Activated CD4-positive, CD25-positive, alpha-beta regulatory T cell (primary cell): ENCODE results near the gene IWS1.
"Not testable (repeated sequence)": the region's sequence is repeated elsewhere in the genome, so short reads cannot be mapped to it uniquely, and the experiment has no call there.

Source experiments
- DNase-seq, 4 experiments: peaks; one replicate each; lab custom pipeline; 2025; lab: John Stamatoyannopoulos, UW

Gene IWS1

DNA sequence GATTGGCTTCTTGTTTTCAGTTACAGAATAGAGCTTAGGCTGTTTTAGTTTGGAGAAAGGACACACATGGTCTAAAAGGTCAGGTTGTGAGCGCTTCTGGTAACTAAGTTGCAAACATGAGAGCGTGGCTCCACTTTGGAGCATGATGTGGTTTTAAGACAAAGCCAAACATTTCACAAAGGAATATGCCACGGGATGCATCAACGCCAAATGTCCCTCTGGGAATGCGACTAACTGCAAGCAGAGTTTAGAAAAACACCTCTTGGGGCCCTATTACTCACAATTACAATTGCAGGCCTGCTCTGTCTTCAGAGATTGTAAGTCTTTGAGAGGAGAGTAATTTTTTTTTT is 34.6 kb upstream of the IWS1 start:
- no peak for DNase-seq

DNA sequence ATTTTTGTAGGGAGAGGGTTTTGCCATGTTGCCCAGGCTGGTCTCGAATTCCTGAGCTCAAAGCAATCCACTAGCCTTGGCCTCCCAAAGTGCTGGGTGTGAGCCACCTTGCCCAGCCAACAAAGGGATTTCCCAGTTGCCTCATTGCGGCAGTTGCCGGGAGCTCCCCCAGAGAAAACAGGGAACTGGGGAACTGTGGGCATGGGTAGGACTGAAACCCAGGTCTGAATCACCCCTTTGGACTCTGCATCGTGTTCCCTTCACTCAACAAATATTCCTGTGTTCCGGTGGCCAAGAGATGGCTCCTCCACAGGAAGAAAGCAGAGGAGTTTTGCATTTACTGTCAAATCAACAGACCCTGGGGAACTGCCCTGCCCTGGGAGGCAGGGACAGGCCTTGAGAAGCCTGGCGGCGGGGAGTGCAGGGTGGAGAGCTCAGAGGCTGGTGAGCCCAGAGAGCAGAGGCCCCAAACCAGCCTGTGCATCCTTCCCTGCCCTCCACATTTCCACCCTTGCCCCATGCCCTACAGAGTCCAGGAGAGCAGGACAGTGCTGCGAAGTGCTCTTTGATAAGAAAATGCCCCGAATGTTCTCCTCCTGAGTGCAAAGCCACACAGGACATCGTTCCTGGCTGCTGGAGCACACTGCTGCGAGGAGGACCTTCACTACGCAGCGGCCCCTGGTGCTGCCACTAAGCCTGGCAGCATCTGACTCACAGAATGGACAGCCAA is 34.1 kb upstream of the IWS1 start:
- no peak for DNase-seq

DNA sequence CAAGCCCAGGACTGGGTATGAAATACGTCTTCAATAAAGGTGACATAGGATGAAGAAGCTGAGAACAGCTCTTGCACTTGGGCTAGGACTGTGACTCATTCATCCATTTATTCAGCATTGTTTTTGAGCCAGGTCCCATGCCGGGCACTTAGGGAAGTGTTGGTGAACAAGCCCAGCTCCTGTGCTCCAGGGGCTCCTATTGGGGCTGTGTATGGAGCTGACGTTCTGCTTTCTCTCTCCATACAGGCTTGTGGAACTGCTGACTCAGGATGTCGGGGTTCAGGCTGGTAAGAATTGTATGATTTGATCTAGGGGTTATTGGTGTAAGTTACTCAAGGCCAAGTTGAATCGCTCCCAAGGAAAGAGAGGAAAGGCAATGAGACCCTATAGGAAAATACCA is 33.2 kb upstream of the IWS1 start:
- no peak for DNase-seq

DNA sequence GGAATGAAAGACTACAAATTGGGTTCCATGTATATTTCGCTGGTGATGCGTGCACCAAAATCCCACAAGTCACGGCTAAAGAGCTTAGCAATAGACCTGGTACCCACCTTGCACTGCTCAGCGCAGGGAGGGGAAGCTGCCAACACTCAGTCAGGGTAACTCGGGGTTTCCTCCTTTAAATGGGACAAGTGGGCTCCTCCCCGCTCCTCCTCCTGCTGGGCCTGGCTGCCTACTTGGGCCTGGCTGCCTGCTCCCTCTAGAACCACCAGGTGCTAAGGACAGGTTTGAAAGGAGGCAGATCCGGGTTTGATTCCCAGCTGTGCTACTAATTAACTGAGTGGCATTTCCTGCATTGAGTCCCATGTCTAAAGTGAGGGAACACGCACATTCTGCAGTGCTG is 32.6 kb upstream of the IWS1 start:
- DNase-seq: no peak

DNA sequence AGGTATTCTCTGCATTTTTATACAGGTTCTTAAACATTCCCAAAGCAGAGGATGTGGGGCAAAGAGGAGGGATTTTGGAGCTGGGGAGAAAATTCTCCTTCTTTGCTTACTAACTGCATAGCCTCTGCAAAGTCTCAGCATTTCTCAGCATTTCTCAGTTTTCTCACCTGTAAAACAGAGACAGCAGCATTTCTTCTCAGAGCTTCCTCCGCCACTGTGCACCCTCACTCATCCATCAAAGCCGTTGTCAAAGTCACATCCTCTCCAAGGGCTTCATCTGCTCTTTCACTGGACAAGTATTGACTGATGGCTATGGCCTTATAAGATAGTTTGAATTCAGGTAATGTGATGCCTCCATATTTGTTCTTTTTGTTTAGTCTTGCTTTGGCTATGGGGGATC is 26.6 kb upstream of the IWS1 start:
- no peak for DNase-seq

DNA sequence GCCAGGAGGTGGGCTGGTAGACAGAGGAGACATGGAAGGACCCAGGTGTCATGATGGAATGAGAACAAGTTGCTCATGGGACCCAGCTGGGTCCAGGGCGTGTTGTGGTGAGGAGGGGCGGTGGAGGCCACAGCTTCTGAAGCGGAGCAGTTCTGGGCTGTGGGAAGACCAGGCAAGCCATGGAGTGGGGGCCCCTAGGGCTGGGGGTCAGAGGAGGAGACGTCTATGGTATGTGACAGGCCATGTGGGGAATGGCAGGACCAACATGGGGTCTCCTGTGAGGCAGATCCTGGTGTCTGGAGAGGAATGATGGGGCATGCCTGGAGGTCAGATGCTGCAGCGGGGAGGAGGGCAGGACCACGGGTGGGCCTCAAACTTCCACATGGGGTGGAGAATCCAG is 26.0 kb upstream of the IWS1 start:
- no peak for DNase-seq

DNA sequence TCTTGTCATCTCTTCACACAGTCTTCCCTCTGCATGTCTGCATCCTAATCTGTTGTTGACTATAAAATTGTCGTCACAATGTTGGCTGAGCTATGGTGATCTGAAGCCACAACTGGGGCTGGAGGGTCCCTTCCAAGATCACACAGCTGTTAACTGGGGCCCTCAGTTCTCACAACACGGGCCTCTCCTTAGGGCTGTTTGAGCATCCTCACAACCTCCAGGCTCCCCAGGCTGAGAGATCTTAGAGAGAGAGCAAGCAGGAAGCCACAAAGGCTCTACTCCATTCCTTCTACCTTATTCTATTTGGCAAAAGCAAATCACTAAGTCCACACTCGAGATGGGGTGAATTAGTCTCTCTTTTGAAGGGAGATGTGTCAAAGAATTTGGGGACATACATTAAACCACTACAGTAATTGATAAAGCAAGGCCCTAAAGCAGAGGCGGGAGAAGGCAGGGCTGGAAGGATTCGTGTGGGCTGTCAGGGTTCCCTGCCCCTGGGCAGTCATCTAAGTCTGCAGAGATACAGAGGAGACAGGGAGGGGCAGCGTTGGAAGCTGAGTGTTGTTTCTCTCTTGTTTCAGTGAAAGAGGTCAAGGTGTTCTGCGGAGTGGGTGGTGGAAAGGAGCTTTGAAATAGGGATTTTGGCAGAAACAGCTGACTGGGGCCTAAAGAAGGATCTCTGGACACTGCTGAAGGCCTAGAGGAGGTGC is 25.1 kb upstream of the IWS1 start:
- no peak for DNase-seq

DNA sequence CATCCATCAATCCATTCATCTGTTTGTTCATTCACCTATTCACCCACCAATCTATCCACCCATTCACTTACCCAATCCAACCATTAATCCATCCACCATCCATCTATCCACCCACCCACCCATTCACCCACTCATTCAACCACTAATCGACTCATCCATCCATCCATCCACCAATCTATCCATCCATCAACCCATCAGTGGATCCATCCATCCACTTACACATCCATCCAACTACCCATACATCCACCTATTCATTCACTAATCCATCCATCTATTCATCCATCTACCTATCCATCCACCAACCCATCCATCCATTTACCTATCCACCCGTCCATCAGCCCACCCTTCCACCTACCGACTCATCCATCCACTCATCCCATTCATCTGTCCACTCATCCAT is 20.5 kb upstream of the IWS1 start:
- no peak for DNase-seq

DNA sequence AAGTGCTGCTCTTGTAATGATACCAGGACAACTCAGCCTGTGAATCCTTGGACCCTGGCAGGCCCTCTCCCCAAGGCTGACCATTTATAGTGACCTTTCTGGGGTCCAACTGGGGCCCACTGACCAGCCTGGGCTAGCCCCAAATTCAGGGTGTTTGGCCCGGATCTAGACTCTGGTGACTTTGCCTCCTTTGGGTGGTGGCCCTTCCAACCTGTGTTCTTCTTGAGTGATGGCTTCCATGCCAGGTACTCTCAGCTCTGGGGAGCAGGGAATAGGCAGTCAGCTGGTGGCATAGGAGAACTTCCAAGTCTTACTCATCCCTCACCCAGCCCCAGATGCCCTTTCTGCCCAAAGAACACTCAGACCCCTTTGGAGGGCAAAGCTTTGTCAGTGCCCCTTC is 19.5 kb upstream of the IWS1 start:
- DNase-seq: no peak

DNA sequence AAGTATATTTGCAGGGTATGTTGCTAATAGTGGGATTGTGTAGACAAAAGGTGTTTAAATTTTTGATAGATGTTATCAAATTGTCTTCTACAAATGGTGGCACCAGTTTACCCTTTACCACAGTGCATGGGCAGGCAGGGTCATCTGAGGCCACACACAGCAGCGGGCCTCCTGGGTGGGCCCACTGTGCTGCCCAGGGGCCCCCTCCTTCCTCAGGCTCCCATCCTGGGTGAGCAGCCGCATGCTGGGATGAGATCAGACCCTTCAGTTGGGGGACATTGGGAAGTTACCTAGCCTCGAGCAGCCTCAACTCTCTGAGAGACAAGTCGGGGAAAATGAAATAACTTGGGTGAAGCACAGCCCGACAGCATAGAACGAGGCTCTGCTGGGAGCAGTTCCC is 18.9 kb upstream of the IWS1 start:
- DNase-seq: no peak

DNA sequence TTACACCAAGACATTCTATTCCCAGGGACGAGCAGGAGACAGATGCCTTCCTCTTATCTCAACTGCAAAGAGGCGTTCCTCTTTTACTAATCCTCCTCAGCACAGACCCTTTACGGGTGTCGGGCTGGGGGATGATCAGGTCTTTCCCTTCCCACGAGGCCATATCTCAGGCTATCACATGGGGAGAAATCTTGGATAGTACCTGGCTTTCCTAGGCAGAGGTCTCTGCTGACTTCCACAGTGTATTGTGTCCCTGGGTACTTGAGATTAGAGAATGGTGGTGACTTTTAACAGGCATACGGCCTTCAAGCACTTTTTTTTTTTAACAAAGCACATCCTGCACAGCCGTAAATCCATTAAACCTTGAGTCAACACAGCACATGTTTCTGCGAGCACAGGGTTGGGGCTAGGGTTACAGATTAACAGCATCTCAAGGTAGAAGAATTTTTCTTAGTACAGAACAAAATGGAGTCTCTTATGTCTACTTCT is 16.8 kb upstream of the IWS1 start:
- not testable (repeated sequence) for DNase-seq

DNA sequence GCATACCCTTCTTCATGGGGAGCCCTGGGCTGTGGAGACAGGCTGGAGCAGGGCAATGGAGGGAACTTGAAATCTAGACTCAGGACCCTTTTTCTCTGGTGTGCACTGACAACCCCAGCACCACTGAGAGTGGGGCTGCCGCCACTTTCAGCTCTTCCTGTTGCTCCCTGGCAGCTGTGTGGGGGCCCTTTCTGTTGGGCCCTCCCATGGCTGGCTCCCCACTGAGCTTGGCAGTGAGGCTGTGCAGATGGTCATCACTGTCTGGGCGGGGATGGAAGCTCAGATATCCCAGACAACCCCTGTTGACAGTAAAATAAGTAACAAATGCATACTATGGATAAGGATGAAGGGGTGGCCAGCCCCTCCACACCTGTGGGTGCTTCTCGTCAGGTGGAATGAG is 15.9 kb upstream of the IWS1 start:
- DNase-seq: no peak

DNA sequence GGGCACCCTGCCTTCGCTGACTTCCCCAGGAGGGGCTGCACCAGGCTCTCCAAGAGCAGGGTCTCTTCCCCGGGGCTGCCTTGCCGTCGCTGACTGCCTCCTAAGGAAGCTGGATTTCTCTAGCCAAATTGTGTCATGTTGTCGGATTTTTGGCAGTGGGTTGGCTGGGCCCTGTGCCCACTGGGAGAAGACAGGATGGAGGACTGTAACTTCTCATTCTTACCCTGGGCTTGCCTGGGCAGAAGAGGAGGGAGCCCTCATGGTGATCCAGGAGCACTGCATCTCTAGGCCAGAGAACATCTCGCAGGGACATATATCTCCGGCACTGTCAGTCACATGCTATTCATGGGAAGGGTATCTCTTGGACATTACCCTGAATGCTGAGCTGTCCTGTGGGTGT is 15.5 kb upstream of the IWS1 start:
- no peak for DNase-seq

DNA sequence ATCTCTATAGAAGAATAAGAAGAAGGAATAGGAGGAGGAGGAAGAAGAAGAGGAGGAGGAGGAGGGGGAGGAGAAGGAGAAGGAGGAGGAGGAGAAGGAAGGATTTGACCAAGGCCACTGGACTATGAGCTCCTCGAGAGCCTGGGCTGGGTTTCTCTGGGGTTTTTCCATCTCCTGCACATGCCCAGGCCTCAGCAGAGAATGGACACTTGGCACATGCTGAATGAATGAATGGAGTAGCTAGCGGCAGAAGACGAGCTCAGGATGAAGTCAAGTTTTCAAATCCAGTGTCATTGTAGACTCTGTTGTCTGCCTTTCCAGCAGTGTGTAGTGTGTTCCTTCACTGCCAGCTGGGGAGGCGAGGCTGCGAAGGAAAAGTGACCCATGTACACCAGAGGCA is 11.4 kb upstream of the IWS1 start:
- no peak for DNase-seq

DNA sequence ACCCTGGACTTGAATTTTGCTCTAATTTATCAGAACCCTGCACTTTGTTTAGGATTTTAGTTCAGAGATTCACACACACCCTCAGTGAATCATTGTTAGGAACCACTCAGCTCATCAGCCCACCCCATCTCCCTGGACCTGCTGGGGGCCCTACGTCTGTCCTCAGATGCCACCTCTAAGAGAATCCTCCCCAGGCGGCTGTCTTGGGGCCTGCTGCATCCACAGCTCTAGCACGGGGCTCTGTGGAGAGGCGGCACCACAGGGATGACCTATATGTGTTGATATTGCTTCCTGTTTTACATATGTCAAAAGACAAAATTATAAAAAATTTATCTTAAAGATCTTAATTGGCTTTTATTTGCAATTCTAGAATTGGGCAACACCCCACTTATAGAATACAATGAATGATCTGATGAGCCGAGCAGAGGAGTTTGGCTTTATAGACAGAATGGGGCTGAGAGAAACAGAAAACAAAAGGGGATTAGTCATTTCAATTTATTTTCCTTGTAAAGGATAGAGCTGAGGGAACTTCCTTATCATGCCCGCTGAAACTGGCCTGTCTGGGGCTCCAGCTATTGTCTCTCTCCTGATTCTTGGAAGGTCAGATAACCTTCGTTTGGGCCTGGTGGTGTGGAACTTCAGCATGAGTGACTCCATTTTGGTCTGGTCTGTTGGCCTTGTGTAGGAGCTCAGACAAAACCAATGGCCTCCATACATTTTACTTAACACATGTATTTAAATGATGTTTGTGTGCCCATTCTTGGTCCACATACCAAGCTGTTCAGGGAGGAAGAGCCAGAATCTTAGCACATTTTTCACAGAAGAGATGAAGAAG is 10.6 kb upstream of the IWS1 start:
- DNase-seq: no peak

DNA sequence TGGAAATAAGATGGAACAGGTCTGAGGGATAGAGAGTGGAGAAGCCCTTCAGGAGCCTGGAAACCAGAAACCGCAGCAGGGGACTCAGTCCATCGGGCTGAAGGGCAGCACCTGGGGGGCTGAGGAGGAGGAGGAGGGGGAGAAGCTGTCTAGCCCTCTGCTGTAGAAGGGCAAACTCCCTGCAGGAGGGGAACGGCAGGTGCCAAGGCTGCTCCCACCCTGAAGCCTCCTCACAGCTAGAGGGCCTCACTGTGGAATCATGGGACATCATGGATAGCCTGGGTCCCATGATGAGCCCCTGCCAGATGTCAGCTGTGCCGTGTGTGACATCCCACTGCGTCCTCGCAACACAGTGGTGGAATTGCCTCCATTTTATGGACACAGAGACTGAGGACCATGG is 9.6 kb upstream of the IWS1 start:
- no peak for DNase-seq

DNA sequence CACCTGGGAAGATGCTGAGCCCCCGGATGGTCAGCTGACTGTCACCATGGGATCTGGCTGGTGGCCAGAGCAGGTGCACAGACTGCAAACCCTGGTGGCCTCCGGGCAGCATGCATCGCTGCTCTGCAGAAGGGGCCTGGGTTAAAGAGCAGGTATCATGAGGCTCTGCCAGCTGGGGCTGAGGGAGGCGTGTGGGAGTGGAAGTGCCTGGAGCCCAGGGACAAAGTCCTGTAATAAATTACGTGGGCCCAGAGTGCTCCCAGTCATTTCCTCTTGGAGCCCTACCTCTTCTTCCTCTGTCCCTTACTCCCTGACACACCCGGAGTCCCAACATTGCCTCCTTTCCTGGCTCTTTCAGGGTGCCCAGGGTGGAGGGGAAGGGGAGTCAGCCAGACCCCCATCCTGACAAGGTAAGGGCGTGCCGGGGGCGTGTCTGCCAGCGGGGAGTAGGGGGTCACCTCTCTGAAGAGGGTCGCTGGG is 9.2 kb upstream of the IWS1 start, which contains the start of gene MYO7B:
Gene MYO7B (plus strand): TSS at position 262 of the 480 bp plus-strand sequence. CDS start 24,040 bp downstream, outside the sequence.
- no peak for DNase-seq

DNA sequence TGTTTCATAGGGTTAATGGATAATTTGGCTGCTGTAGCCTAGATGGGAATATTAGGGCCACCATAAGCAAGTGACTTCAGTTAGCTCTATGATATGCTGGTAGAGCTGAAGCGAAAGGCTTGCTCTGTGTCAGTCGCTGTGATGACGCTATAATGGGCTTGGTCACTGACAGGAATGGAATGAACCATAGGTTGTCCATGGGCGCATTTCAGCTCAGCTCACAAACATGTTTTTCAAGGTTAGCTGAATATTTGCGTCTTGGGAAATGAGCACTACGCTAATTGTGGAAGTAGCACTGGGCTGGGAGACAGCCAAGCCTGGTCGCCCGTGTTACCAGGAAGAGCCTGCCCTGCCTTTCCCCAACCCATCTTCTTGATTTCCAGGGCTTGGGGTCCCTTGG is 6.0 kb upstream of the IWS1 start:
- DNase-seq: no peak

DNA sequence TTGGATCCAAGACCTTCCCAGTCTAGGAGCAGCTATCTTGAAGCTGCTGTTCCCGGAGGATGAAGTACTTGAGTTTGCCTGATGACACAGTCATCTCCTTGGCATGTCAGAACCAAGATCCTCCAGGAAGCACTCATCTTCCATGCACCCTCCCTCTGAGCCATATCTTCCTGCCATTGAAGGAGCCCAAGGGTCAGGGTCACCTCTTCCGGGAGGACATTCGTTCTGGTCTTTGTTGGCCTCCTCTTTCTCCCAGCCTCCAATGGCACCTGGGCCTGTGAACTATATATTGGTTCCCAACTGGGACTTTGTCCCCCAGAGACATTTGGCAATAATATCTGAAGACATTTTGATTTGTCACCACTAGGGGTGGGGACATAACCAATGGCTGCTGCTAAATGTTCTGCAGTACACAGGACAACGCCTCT is 4.9 kb upstream of the IWS1 start:
- no peak for DNase-seq

DNA sequence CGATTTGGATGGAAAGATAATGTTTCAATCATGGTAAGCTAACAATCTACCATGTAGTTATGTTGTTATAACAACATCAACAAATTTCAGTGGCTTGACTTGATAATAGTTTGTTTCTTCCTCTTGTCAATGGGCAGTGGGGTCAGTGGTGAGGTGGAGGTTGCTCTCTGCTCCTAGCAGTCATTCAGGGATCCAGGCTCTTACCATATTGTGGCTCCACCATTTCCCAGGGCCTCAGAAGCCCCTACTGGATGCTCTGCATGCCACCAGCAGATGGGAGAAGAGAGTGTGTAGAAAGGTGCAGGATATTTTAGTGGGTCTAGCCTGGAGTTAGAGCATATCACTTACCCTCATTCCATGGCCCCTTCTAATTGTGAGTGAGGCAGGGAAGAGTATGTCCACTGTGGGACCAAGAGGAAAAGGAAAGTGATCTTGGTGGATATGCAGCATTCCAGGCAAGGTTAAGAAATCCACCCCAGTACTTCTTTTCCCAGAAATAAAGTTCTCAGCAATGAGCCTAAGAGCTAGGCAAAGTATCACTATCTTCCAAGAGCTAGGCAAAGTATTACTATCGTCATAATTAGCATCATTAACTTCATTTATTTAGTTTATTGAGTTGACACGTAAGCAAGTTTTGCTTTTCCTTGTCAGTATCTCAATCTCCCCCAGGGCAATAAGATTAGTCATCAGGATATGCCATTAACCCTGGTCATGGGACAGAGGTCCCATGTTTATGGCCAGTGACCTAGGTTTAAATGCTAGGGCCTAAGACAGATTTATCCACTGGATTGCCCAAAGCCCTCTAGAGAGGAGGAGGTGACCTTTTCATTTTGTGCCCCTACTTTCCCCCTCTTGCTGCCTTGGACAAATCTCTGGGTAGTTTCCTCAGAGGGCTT is 4.2 kb upstream of the IWS1 start:
- no peak for DNase-seq

DNA sequence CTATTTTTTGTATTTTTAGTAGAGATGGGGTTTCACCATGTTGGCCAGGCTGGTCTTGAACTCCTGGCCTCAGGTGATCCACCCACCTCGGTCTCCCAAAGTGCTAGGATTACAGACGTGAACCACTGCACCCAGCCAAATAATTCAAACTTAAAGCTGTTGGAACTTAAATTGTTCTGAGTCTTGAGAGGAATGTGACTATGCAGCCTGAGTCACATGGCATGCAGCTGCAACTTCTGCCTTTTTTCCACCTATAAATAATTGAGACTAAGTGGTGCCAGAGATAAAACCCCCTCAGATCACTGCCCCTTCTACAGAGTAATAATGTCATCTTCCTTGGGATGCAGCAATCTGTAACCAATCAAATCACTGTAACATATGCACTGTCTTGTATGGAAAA is 3.1 kb upstream of the IWS1 start:
- not testable (repeated sequence) for DNase-seq

DNA sequence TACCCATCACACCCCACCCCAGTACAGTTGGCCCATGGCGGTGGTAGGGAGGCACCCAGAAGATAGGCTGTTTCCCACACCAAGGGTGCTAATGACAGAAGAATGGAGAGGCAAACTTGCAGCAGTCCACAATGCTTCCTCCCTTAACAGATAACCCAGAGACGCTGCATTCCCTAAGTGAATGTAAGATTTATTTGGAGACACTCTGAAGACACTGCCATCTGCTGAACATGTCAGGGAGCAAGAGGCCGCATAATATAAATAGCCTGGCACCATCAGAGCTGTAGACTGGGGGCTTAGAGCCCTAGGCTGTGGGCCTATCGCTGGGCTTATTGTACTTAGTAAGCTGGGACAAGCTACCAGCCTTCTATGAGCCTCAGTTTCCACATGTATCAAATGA is 2.2 kb upstream of the IWS1 start:
- no peak for DNase-seq
